Nephron (organoid): ENCODE measurements around the gene PRKN.

Experiments
- H3K27ac Mint-ChIP-seq, 3 experiments: 2 replicates each; pipeline ENCODE4 v1.8.0; 2020; ENCODE audit warnings: mixed read lengths in 3 of 3, mild to moderate bottlenecking in 2 of 3, moderate library complexity in 1 of 3
- H3K27me3 Mint-ChIP-seq: 2 replicates; pipeline ENCODE4 v1.8.0; 2021; ENCODE audit warnings: low read depth, mild to moderate bottlenecking, moderate library complexity, mixed read lengths
- H3K36me3 Mint-ChIP-seq: 2 replicates; pipeline ENCODE4 v1.8.0; 2020; ENCODE audit warnings: low read depth, mixed read lengths
- H3K4me1 Mint-ChIP-seq: 2 replicates; pipeline ENCODE4 v1.8.0; 2020; ENCODE audit warnings: mixed read lengths
- H3K4me3 Mint-ChIP-seq, 3 experiments: 2 replicates each; pipeline ENCODE4 v1.8.0; 2020; ENCODE audit warnings: mild to moderate bottlenecking in 3 of 3, mixed read lengths in 3 of 3, moderate library complexity in 2 of 3
- H3K9me3 Mint-ChIP-seq: 2 replicates; pipeline ENCODE4 v1.8.0; 2020; ENCODE audit warnings: mixed read lengths
- TF ChIP-seq, protein P1 (sequence below), 3 experiments: fragments of 200-600 bp; sonication (generic); IDR thresholded peaks; one replicate each; pipeline ENCODE4 v1.5.0; 2021; ENCODE audit warnings: antibody characterized with exemption in 3 of 3; ENCODE audit not compliant: unreplicated experiment in 3 of 3

PRKN gene

DNA sequence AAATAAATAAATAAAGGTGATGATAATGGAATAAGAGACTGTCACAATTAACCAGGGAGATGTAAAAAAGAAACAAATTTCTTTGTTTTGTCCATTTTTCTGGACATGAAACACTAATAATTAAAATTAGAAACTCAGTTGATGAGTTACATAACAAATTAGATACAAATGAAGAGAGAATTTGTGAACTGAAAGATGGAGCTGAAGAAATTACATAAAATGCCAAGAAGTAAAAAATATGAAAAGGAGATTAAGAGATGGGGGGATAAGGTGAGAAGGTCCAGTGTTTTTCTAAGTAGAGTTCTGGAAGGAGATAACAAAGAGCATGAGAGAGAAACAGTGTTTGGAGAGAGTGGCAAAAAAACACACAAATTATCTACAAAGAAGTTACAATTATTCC, 1364.3 kb downstream of the PRKN start:
- Mint-ChIP-seq H3K4me1 (no peaks in the 10 kb centered on the region), H3K36me3 (peaks cover 25% of the 10 kb centered on the region), H3K9me3 (peaks cover 17% of the 10 kb centered on the region), H3K27me3 (no peaks in the 10 kb centered on the region), H3K27ac (no peak overlapping the region), H3K4me3 (no peak overlapping the region)
- TF ChIP-seq, protein P1, sequence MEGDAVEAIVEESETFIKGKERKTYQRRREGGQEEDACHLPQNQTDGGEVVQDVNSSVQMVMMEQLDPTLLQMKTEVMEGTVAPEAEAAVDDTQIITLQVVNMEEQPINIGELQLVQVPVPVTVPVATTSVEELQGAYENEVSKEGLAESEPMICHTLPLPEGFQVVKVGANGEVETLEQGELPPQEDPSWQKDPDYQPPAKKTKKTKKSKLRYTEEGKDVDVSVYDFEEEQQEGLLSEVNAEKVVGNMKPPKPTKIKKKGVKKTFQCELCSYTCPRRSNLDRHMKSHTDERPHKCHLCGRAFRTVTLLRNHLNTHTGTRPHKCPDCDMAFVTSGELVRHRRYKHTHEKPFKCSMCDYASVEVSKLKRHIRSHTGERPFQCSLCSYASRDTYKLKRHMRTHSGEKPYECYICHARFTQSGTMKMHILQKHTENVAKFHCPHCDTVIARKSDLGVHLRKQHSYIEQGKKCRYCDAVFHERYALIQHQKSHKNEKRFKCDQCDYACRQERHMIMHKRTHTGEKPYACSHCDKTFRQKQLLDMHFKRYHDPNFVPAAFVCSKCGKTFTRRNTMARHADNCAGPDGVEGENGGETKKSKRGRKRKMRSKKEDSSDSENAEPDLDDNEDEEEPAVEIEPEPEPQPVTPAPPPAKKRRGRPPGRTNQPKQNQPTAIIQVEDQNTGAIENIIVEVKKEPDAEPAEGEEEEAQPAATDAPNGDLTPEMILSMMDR (IDR thresholded peaks at IDR 0.05; ENCODE audit: unreplicated experiment in 3 of 3), result no peak

DNA sequence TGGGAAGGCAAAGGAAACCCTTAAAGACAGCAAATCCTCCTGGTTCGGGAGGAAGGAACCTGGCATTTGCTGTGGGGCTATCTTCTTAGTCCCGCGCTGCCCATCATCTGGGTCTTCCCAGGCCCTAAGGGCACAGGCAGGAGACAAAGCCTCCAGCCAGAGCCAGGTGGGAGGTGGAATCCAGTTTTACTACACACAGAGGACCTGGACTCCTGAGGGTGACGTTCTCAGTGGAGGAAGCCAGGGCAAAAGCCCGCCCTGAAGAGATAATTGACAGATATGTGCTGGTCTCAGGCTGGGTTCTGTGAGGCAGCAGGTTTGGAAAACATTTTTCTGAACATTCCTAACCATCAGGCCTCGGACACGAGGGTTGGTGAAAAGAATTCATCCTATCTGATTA, 1365.3 kb downstream of the PRKN start:
- TF ChIP-seq, protein P1 (IDR thresholded peaks at IDR 0.05; ENCODE audit: unreplicated experiment in 3 of 3), result no peak
- Mint-ChIP-seq H3K27me3 (no peaks in the 10 kb centered on the region), H3K9me3 (peaks cover 17% of the 10 kb centered on the region), H3K27ac (no peak overlapping the region), H3K4me1 (no peaks in the 10 kb centered on the region), H3K36me3 (peaks cover 25% of the 10 kb centered on the region), H3K4me3 (no peak overlapping the region)

DNA sequence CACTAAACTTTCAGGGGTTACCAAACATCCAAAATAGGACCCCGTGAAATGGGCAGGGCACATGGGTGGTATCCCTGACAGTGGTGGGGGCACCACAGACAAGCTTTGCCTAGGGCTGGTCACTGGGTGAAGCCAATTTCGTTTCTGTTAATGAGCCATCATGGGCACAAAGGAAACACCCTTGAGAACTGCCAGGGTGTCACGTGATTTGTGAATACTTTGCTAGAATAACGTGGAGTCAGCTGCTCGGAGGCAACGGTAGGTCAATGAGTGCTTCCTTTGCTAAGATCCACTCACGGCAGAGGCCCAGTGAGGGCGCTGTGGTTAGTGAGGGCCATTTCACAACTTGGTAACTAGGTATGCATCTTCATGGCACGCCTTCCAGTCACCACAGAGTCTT, 1366.0 kb downstream of the PRKN start:
- TF ChIP-seq, protein P1 (IDR thresholded peaks at IDR 0.05; ENCODE audit: unreplicated experiment in 3 of 3), result no peak
- Mint-ChIP-seq H3K27me3 (no peaks in the 10 kb centered on the region), H3K36me3 (peaks cover 25% of the 10 kb centered on the region), H3K27ac (no peak overlapping the region), H3K4me1 (no peaks in the 10 kb centered on the region), H3K9me3 (peaks cover 17% of the 10 kb centered on the region), H3K4me3 (no peak overlapping the region)

DNA sequence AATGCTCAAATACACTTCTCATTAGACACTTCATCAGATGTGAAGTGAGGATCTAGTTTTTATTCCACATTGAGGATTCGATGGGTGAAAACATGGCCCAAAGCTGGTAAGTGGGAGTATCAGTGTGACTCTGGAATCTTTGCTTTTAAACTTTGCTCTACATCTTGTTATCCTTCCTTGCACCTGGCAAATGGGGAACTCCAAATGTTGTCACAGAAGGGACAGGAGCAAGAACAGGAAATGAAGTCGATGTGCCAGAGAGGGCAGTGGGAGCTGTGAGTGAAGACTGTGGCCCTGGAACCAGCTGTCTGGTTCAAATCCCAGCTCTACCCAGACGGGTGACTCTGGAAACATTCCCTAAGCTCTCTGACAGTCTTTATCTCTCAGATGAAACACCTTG, 1367.0 kb downstream of the PRKN start:
- Mint-ChIP-seq H3K9me3 (peaks cover 17% of the 10 kb centered on the region), H3K27ac (no peak overlapping the region), H3K36me3 (peaks cover 25% of the 10 kb centered on the region), H3K4me1 (no peaks in the 10 kb centered on the region), H3K27me3 (no peaks in the 10 kb centered on the region), H3K4me3 (no peak overlapping the region)
- TF ChIP-seq, protein P1 (IDR thresholded peaks at IDR 0.05; ENCODE audit: unreplicated experiment in 3 of 3), result no peak

DNA sequence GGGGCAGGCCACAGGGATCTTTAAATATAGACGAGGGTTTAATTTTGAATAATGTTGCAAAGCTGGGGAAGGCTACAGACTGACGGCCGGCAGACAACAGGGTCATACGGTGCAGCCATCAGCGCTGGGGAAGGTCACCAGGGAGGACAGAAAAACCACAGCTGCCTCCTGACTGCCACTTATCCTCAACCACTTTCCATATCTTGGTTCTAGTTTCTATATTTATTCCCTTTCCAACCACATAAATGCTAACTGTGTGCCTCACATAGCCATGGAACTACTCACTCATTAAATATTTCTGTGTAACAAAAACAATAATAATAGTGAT, 1368.0 kb downstream of the PRKN start:
- Mint-ChIP-seq H3K9me3 (peaks cover 17% of the 10 kb centered on the region), H3K27me3 (no peaks in the 10 kb centered on the region), H3K36me3 (peaks cover 25% of the 10 kb centered on the region), H3K27ac (no peak overlapping the region), H3K4me1 (peaks cover 4% of the 10 kb centered on the region), H3K4me3 (no peak overlapping the region)
- TF ChIP-seq, protein P1 (IDR thresholded peaks at IDR 0.05; ENCODE audit: unreplicated experiment in 3 of 3), result no peak

DNA sequence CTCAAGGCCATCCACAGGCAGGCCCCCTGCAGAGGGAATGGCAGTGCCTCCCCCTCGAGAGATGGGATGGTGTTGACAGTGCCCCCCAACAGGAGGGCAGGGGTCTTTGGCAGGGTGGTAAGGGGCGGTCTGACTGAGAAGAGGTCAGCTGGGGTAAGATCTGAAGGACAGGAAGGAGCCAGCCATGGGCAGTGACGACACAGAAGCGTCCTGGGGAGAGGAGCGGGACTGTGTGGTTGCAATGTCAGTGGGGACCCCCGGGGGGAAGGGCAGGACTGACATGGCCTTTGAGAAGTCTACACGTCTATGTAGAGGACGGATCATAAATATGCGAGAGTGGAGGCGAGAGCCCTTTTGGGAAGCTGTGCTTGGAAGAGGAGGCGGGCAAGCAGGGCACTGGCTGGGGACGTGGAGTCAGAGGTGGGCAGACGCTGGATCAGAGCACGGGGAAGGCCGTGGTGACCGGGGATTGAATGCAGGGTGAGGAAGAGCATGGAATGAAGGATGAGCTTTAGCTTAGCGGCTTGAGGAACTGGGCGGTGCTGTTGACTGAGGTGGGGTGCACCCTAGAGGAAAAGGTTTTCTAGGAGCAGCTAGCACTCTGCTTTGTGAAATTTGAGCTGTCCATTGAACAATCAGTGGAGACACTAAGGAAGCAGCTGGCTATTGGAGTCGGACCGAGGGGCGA, 1371.3 kb downstream of the PRKN start:
- TF ChIP-seq, protein P1 (IDR thresholded peaks at IDR 0.05; ENCODE audit: unreplicated experiment in 3 of 3), result no peak
- Mint-ChIP-seq H3K27me3 (no peaks in the 10 kb centered on the region), H3K36me3 (peaks cover 15% of the 10 kb centered on the region), H3K4me1 (peaks cover 20% of the 10 kb centered on the region), H3K27ac (no peak overlapping the region), H3K9me3 (peaks cover 8% of the 10 kb centered on the region), H3K4me3 (no peak overlapping the region)
